OCI-LY7 (cell line): ENCODE measurements around the gene MARCHF11. TPM values are rescaled to one million over a fixed set of nuclear protein-coding genes. Genes with fewer than 3 reads are reported as not detected.

Source experiments
- BruUV-seq: library from RNA; stranded (reverse); fragments of 400-500 nt; replicated peaks from 2 replicates; lab custom pipeline; 2021; lab: Mats Ljungman, UMichigan
- CTCF ChIA-PET: fragments of 300-600 bp; sonication (Branson Sonifier 250); formaldehyde crosslinking; loops from one replicate; lab custom pipeline; 2022; ENCODE audit warnings: antibody characterized with exemption; ENCODE audit not compliant: unreplicated experiment; lab: Charles Lee
- POLR2A ChIA-PET: fragments of 300-600 bp; sonication (Branson Sonifier 250); formaldehyde crosslinking; loops from one replicate; lab custom pipeline; 2022; ENCODE audit warnings: antibody characterized with exemption; lab: Charles Lee
- DNase-seq: peaks from one replicate; pipeline ENCODE4 v3.0.0-alpha.2; 2015; ENCODE audit warnings: low spot score
- H2AFZ ChIP-seq: fragments of 200-600 bp; sonication (generic), shearing (Covaris generic); 2 replicates; pipeline ENCODE4 v1.6.1; 2014; ENCODE audit warnings: mild to moderate bottlenecking, antibody characterized with exemption, low read length, moderate library complexity
- H3K27ac ChIP-seq: fragments of 200-600 bp; sonication (generic); 2 replicates; pipeline ENCODE4 v1.5.1; 2014; ENCODE audit warnings: mixed run types, low read depth, mild to moderate bottlenecking, moderate library complexity, low read length, inconsistent platforms; ENCODE audit not compliant: poor library complexity, severe bottlenecking
- H3K36me3 ChIP-seq: fragments of 200-600 bp; sonication (generic); 2 replicates; pipeline ENCODE4 v1.6.1; 2014; ENCODE audit warnings: mild to moderate bottlenecking, antibody characterized with exemption, low read length, moderate library complexity, mixed read lengths; ENCODE audit not compliant: insufficient read depth
- H3K4me1 ChIP-seq: fragments of 200-600 bp; sonication (generic); 2 replicates; pipeline ENCODE4 v1.5.1; 2014; ENCODE audit warnings: mild to moderate bottlenecking, low read length; ENCODE audit not compliant: insufficient read depth, poor library complexity, severe bottlenecking
- H3K4me2 ChIP-seq: fragments of 200-600 bp; sonication (generic); 2 replicates; pipeline ENCODE4 v1.6.1; 2014; ENCODE audit warnings: mild to moderate bottlenecking, low read length
- H3K4me3 ChIP-seq: fragments of 200-600 bp; sonication (generic); 2 replicates; pipeline ENCODE4 v1.5.1; 2014; ENCODE audit warnings: mild to moderate bottlenecking, low read depth, low read length; ENCODE audit not compliant: poor library complexity, severe bottlenecking
- H3K79me2 ChIP-seq: fragments of 200-600 bp; sonication (generic); 2 replicates; pipeline ENCODE4 v1.6.1; 2016; ENCODE audit warnings: low read depth, mild to moderate bottlenecking, low read length, moderate library complexity, mixed read lengths; ENCODE audit not compliant: insufficient read depth
- H3K9me2 ChIP-seq: fragments of 200-600 bp; sonication (generic); 2 replicates; pipeline ENCODE4 v1.6.1; 2016; ENCODE audit warnings: mild to moderate bottlenecking, low read length, mixed read lengths; ENCODE audit not compliant: insufficient read depth
- H3K9me3 ChIP-seq: fragments of 200-600 bp; sonication (generic); 2 replicates; pipeline ENCODE4 v1.6.1; 2014; ENCODE audit warnings: mild to moderate bottlenecking, mixed run types, low read length, mixed read lengths
- H4K20me1 ChIP-seq: fragments of 200-600 bp; sonication (generic); 2 replicates; pipeline ENCODE4 v1.6.1; 2014; ENCODE audit warnings: mild to moderate bottlenecking, antibody characterized with exemption, low read length, moderate library complexity, mixed read lengths; ENCODE audit not compliant: insufficient read depth
- EZH2phosphoT487 ChIP-seq: fragments of 200-600 bp; sonication (generic); IDR thresholded peaks from 2 replicates; pipeline ENCODE4 v1.6.1; 2018; ENCODE audit warnings: low read depth, borderline replicate concordance, mild to moderate bottlenecking, mixed run types, antibody characterized with exemption, low read length, moderate library complexity, mixed read lengths
- intact Hi-C: fragments of 100-400 bp; cut with micrococcal nuclease; formaldehyde crosslinking; loops from one replicate; pipeline ENCODE4 v1.10.0; 2022; ENCODE audit not compliant: unreplicated experiment
- total RNA-seq, 2 experiments: library from RNA; depleted of rRNA in 1 of 2; stranded (reverse); fragments of >200 nt in 1 of 2; shearing (Covaris generic) in 1 of 2; gene quantifications; 2 replicates each; pipeline ENCODE4 v1.2.3, GENCODE V29; 2014 to 2022
- TF ChIP-seq, protein P1 (sequence below): fragments of 200-600 bp; sonication (generic); conservative IDR thresholded peaks from 2 replicates; pipeline ENCODE4 v1.5.1; 2014; ENCODE audit warnings: mild to moderate bottlenecking, antibody characterized with exemption, low read length, moderate library complexity, mixed read lengths

Gene MARCHF11
- total RNA-seq, 2 experiments from 2014 or later, result not detected

DNA sequence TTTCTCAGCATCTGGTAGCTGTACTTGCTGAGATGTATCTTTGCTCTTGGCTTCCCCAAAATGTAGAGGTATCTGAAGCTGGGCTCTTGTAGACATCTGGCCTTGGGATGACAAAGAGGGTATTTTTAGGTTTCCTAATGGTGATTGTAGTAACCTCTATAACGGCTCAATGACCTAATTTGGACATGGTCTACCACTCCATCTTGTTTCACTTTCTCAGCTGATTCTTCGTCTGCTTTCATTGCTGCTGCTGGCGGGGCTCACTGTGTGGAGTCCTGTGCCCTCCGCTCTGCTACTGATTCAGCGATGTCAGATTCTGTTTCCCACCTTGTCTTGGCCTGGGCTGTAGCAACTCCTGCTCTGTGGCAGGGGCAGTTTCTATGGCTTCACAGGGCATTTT is 12.7 kb upstream of the MARCHF11 start:
- no peak overlapping the region for H2AFZ ChIP-seq
- no peaks in the 10 kb centered on the region for H4K20me1 ChIP-seq
- H3K27ac ChIP-seq, result no peak overlapping the region
- no peaks in the 10 kb centered on the region for H3K9me2 ChIP-seq
- no peaks in the 10 kb centered on the region for H3K36me3 ChIP-seq
- H3K4me1 ChIP-seq, result no peaks in the 10 kb centered on the region
- intact Hi-C loops, result no loop called here
- no peak overlapping the region for H3K4me2 ChIP-seq
- ChIA-PET CTCF (no interaction called here), POLR2A (interaction anchor here (1.1 kb wide), 1 partner anchor 49 kb away, joined by 3 read pairs; no protein-coding TSS in a partner anchor)
- no TSS peak for BruUV-seq
- TF ChIP-seq, protein P1, sequence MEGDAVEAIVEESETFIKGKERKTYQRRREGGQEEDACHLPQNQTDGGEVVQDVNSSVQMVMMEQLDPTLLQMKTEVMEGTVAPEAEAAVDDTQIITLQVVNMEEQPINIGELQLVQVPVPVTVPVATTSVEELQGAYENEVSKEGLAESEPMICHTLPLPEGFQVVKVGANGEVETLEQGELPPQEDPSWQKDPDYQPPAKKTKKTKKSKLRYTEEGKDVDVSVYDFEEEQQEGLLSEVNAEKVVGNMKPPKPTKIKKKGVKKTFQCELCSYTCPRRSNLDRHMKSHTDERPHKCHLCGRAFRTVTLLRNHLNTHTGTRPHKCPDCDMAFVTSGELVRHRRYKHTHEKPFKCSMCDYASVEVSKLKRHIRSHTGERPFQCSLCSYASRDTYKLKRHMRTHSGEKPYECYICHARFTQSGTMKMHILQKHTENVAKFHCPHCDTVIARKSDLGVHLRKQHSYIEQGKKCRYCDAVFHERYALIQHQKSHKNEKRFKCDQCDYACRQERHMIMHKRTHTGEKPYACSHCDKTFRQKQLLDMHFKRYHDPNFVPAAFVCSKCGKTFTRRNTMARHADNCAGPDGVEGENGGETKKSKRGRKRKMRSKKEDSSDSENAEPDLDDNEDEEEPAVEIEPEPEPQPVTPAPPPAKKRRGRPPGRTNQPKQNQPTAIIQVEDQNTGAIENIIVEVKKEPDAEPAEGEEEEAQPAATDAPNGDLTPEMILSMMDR, result no peak
- TF ChIP-seq EZH2phosphoT487, result no peak
- no peaks in the 10 kb centered on the region for H3K79me2 ChIP-seq
- H3K4me3 ChIP-seq, result no peak overlapping the region
- DNase-seq, result no peak
- H3K9me3 ChIP-seq, result no peaks in the 10 kb centered on the region

DNA sequence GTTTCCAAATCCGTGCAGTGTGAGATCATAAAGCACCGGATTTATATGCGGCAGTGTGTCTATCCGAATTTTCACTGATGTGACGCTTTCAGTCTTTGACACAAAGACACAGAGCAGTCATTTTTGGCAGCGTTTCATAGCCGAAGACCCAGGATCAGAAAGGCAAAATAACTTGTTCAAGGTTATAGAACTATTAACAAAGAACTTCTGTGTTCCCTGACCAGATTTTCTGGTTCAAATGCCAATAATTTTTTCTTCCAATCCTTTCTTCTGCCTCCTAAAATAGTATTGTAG is 1.1 kb upstream of the MARCHF11 start:
- H3K4me1 ChIP-seq, result no peaks in the 10 kb centered on the region
- DNase-seq, result no peak
- no peaks in the 10 kb centered on the region for H3K36me3 ChIP-seq
- no peak overlapping the region for H3K4me3 ChIP-seq
- H3K79me2 ChIP-seq, result no peaks in the 10 kb centered on the region
- intact Hi-C loops, result no loop called here
- no peak overlapping the region for H2AFZ ChIP-seq
- ChIA-PET CTCF (no interaction called here), POLR2A (interaction anchor here (0.5 to 0.6 kb wide), 3 partner anchors 29 to 325 kb away, joined by 3 read pairs; no protein-coding TSS in a partner anchor)
- TF ChIP-seq, protein P1, result no peak
- TF ChIP-seq EZH2phosphoT487, result no peak
- H3K9me3 ChIP-seq, result no peaks in the 10 kb centered on the region
- H3K4me2 ChIP-seq, result no peak overlapping the region
- no TSS peak for BruUV-seq
- H3K9me2 ChIP-seq, result no peaks in the 10 kb centered on the region
- H3K27ac ChIP-seq, result no peak overlapping the region
- no peaks in the 10 kb centered on the region for H4K20me1 ChIP-seq

DNA sequence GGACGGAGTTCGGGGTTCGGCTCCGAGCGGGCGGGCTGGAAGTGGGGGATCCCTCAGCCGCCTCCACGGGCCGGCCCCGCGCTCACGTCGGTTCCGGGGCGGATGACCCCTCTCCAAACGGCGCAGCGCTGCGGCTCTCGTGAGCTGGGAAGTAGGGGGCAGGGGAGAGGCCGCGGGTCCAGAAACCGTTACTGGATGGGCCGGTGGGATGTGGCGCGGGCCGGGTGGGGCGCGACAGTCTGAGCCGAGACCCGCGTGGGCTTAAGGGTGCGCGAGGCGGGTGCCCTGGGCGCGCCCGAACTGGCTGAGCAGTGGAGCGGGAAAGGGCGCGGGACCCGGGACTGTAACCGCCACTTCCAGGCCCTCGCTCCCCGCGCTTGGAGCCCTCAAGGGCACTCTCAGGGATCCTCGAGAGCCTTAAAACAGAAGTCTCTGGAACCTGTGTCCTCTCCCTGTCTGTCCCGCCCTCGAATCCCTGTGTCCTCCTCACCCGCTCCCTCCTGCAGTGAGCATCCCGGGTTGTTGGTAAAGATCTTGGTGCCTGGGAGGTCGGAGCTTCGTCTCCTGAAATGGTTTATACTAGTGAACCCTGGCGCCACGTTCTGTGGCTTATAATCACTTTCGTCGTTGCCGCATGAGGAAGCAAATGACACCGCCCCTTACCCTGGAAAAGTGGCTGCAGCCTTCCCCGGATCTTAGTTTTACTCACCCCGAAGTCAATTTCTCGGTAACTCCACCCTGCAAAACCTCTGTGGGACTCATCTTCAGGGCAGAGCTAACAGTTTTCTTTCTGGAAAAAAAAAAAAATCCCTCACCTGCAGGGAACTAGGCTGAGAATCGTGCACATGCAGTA is 571 bp upstream of the MARCHF11 start:
- Histone ChIP-seq H3K27ac (no peak overlapping the region), H3K4me3 (no peak overlapping the region), H4K20me1 (no peaks in the 10 kb centered on the region), H3K9me3 (no peaks in the 10 kb centered on the region), H3K4me1 (no peaks in the 10 kb centered on the region), H3K79me2 (no peaks in the 10 kb centered on the region), H3K9me2 (no peaks in the 10 kb centered on the region), H2AFZ (no peak overlapping the region), H3K4me2 (no peak overlapping the region), H3K36me3 (no peaks in the 10 kb centered on the region)
- no peak for TF ChIP-seq EZH2phosphoT487
- intact Hi-C loops, result no loop called here
- BruUV-seq, result no TSS peak
- DNase-seq, result no peak
- ChIA-PET CTCF (no interaction called here), POLR2A (interaction anchor here (0.5 to 0.6 kb wide), 2 partner anchors 84 to 326 kb away, joined by 3 read pairs; no protein-coding TSS in a partner anchor)
